HCT116 (cell line): ENCODE results near the gene DAAM2. TPM values are rescaled to one million over a fixed set of nuclear protein-coding genes. Genes with fewer than 3 reads are reported as not detected.

Experiments
- ATAC-seq: fragments of 200-7000 bp; cut with Tn5 transposase; 2 replicates; pipeline ENCODE4 v1.9.1; 2020; ENCODE audit warnings: mild to moderate bottlenecking, moderate library complexity
- BruUV-seq: library from RNA; stranded (reverse); fragments of 400-500 nt; replicated peaks from 2 replicates; lab custom pipeline; 2021; lab: Mats Ljungman, UMichigan
- CTCF ChIA-PET: fragments of 300-600 bp; sonication (Branson Sonifier 250); formaldehyde crosslinking; loops from one replicate; lab custom pipeline; 2021; ENCODE audit warnings: antibody characterized with exemption; lab: Charles Lee
- POLR2A ChIA-PET: fragments of 300-600, 350-600 bp; sonication (Branson Sonifier 250); formaldehyde crosslinking; loops from one replicate; lab custom pipeline; 2021; ENCODE audit warnings: antibody characterized with exemption; lab: Charles Lee
- RAD21 ChIA-PET, 2 experiments: fragments of 300-600 bp; sonication (Branson Sonifier 250); formaldehyde crosslinking; loops; one replicate each; lab custom pipeline; 2023; ENCODE audit warnings: low total read pairs in 2 of 2; ENCODE audit not compliant: uncharacterized antibody in 2 of 2, unreplicated experiment in 2 of 2, low non-redundant PET in 1 of 2; lab: Charles Lee
- DNase-seq: peaks from one replicate; pipeline ENCODE4 v3.0.0-alpha.2; 2010; ENCODE audit warnings: low read depth, low spot score
- H2AFZ ChIP-seq: fragments of 200-600 bp; shearing (Covaris generic), sonication (generic); 2 replicates; pipeline ENCODE4 v1.6.1; 2017; ENCODE audit warnings: low read depth, mixed run types, mixed read lengths, antibody characterized with exemption, low read length; ENCODE audit not compliant: poor library complexity, severe bottlenecking
- H3K27ac ChIP-seq: 2 replicates; pipeline ENCODE4 v1.5.1; 2012; ENCODE audit warnings: low read depth, low read length
- H3K27me3 ChIP-seq: fragments of 200-600 bp; sonication (generic); 2 replicates; pipeline ENCODE4 v1.6.1; 2016; ENCODE audit warnings: mixed run types, low read length, mixed read lengths; ENCODE audit not compliant: insufficient read depth
- H3K36me3 ChIP-seq, 2 experiments: fragments of 200-500 bp in 1 of 2; fragments of 200-600 bp in 1 of 2; sonication (Bioruptor generic) in 1 of 2; sonication (generic) in 1 of 2; 2 replicates each; pipeline versions ENCODE4 v1.5.1 to v1.6.1; 2014 to 2016; ENCODE audit warnings: low read length in 2 of 2, inconsistent platforms in 1 of 2, mixed read lengths in 1 of 2, mixed run types in 1 of 2; ENCODE audit not compliant: insufficient read depth in 2 of 2, control insufficient read depth in 1 of 2
- H3K4me1 ChIP-seq, 2 experiments: fragments of 200-600 bp in 1 of 2; sonication (generic) in 1 of 2; 2 replicates each; pipeline versions ENCODE4 v1.5.1 to v1.6.1; 2012 to 2017; ENCODE audit warnings: low read length in 2 of 2, inconsistent platforms in 1 of 2, mild to moderate bottlenecking in 1 of 2, mixed read lengths in 1 of 2, mixed run types in 1 of 2, moderate library complexity in 1 of 2; ENCODE audit not compliant: insufficient read depth in 2 of 2, control insufficient read depth in 1 of 2
- H3K4me2 ChIP-seq: fragments of 200-600 bp; sonication (generic); 2 replicates; pipeline ENCODE4 v1.6.1; 2017; ENCODE audit warnings: mixed run types, low read length, mixed read lengths
- H3K4me3 ChIP-seq, 2 experiments: fragments of 200-600 bp in 1 of 2; sonication (generic) in 1 of 2; replicated peaks in 1 of 2; 2 replicates each; pipeline ENCODE4 v1.5.1; 2011 to 2016; ENCODE audit warnings: low read length in 2 of 2, control low read depth in 1 of 2, low read depth in 1 of 2, mild to moderate bottlenecking in 1 of 2, mixed read lengths in 1 of 2, mixed run types in 1 of 2
- H3K79me2 ChIP-seq: fragments of 200-600 bp; sonication (generic); 2 replicates; pipeline ENCODE4 v1.6.1; 2017; ENCODE audit warnings: mild to moderate bottlenecking, mixed run types, low read length, moderate library complexity, mixed read lengths; ENCODE audit not compliant: insufficient read depth
- H3K9ac ChIP-seq: fragments of 200-600 bp; sonication (generic); 2 replicates; pipeline ENCODE4 v1.6.1; 2016; ENCODE audit warnings: low read length, mixed read lengths
- H3K9me2 ChIP-seq: fragments of 200-600 bp; sonication (generic), shearing (Covaris generic); 2 replicates; pipeline ENCODE4 v1.6.1; 2017; ENCODE audit warnings: mixed run types, mild to moderate bottlenecking, moderate library complexity; ENCODE audit not compliant: insufficient read depth
- H3K9me3 ChIP-seq, 2 experiments: fragments of 200-500 bp in 1 of 2; fragments of 200-600 bp in 1 of 2; sonication (Bioruptor generic) in 1 of 2; sonication (generic) in 1 of 2; 2 replicates each; pipeline ENCODE4 v1.6.1; 2014 to 2017; ENCODE audit warnings: low read length in 2 of 2, mixed read lengths in 2 of 2, inconsistent platforms in 1 of 2, low read depth in 1 of 2, mild to moderate bottlenecking in 1 of 2, mixed run types in 1 of 2, moderate library complexity in 1 of 2; ENCODE audit not compliant: control insufficient read depth in 1 of 2, insufficient read depth in 1 of 2
- H4K20me1 ChIP-seq: fragments of 200-600 bp; sonication (generic), shearing (Covaris generic); 2 replicates; pipeline ENCODE4 v1.6.1; 2017; ENCODE audit warnings: mixed run types, mild to moderate bottlenecking, moderate library complexity; ENCODE audit not compliant: insufficient read depth
- CEBPB ChIP-seq: IDR thresholded peaks from 2 replicates; pipeline ENCODE4 v1.6.1; 2012; ENCODE audit warnings: low read depth
- EGR1 ChIP-seq: IDR thresholded peaks from 2 replicates; pipeline ENCODE4 v1.6.1; 2012; ENCODE audit warnings: low read depth
- ELF1 ChIP-seq: IDR thresholded peaks from 2 replicates; pipeline ENCODE4 v1.6.1; 2012; ENCODE audit warnings: low read depth, borderline replicate concordance
- EZH2 ChIP-seq: fragments of 200-600 bp; sonication (generic); IDR thresholded peaks from 2 replicates; pipeline ENCODE4 v1.6.1; 2017; ENCODE audit warnings: antibody characterized with exemption, mixed run types
- EZH2phosphoT487 ChIP-seq: fragments of 200-600 bp; IDR thresholded peaks from 2 replicates; pipeline ENCODE4 v1.6.1; 2018; ENCODE audit warnings: antibody characterized with exemption, borderline replicate concordance
- FOSL1 ChIP-seq: IDR thresholded peaks from 2 replicates; pipeline ENCODE4 v1.6.1; 2012; ENCODE audit warnings: low read depth
- JUND ChIP-seq: IDR thresholded peaks from 2 replicates; pipeline ENCODE4 v1.6.1; 2012
- POLR2A ChIP-seq: IDR thresholded peaks from 2 replicates; pipeline ENCODE4 v1.7.0; 2011; ENCODE audit warnings: borderline replicate concordance; ENCODE audit not compliant: insufficient read depth, insufficient read length; ENCODE audit errors: extremely low read depth
- POLR2AphosphoS5 ChIP-seq: IDR thresholded peaks from 2 replicates; pipeline ENCODE4 v1.6.1; 2011; ENCODE audit warnings: mild to moderate bottlenecking, low read depth, low read length, moderate library complexity
- RAD21 ChIP-seq: IDR thresholded peaks from 2 replicates; pipeline ENCODE4 v1.6.1; 2012; ENCODE audit warnings: low read depth, mild to moderate bottlenecking
- SIN3A ChIP-seq: IDR thresholded peaks from 2 replicates; pipeline ENCODE4 v1.6.1; 2012; ENCODE audit warnings: low read depth
- SP1 ChIP-seq: IDR thresholded peaks from 2 replicates; pipeline ENCODE4 v1.6.1; 2012; ENCODE audit warnings: low read depth
- TCF7L2 ChIP-seq: IDR thresholded peaks from 2 replicates; pipeline ENCODE4 v1.7.0; 2011; ENCODE audit warnings: borderline replicate concordance, inconsistent platforms; ENCODE audit not compliant: insufficient read depth, insufficient read length; ENCODE audit errors: extremely low read depth
- YY1 ChIP-seq: IDR thresholded peaks from 2 replicates; pipeline ENCODE4 v1.6.1; 2011; ENCODE audit warnings: low read length, low read depth, moderate library complexity, mild to moderate bottlenecking; ENCODE audit not compliant: insufficient replicate concordance; ENCODE audit errors: extremely low read depth
- ZFX ChIP-seq: fragments of 450-650 bp; IDR thresholded peaks from 2 replicates; pipeline ENCODE4 v1.6.1; 2017
- ZNF274 ChIP-seq: fragments of 200-500 bp; sonication (Bioruptor generic); IDR thresholded peaks from 2 replicates; pipeline ENCODE4 v1.6.1; 2014; ENCODE audit warnings: mild to moderate bottlenecking, low read depth, low read length, inconsistent platforms
- intact Hi-C: fragments of 100-400 bp; cut with micrococcal nuclease; formaldehyde crosslinking; loops from 2 replicates; pipeline ENCODE4 v1.10.0; 2022
- total RNA-seq: library from RNA; stranded (reverse); gene quantifications from one replicate; pipeline ENCODE4 v1.2.1, GENCODE V29; 2021; ENCODE audit not compliant: unreplicated experiment
- TF ChIP-seq, protein P1 (sequence below), 3 experiments: fragments of 200-600 bp in 1 of 3; sonication (generic) in 1 of 3; IDR thresholded peaks in 2 of 3; conservative IDR thresholded peaks in 1 of 3; 2 replicates each; pipeline ENCODE4 v1.5.1; 2012 to 2017; ENCODE audit warnings: low read depth in 2 of 3, low read length in 2 of 3, antibody characterized with exemption in 1 of 3, borderline replicate concordance in 1 of 3, control low read depth in 1 of 3, mild to moderate bottlenecking in 1 of 3, mixed read lengths in 1 of 3, mixed run types in 1 of 3, moderate library complexity in 1 of 3; ENCODE audit not compliant: insufficient read depth in 1 of 3
- TF ChIP-seq, protein P2 (sequence below): IDR thresholded peaks from 2 replicates; pipeline ENCODE4 v1.6.1; 2012
- TF ChIP-seq, protein P3 (sequence below): IDR thresholded peaks from 2 replicates; pipeline ENCODE4 v1.6.1; 2012
- TF ChIP-seq, protein P4 (sequence below): IDR thresholded peaks from 2 replicates; pipeline ENCODE4 v1.6.1; 2012; ENCODE audit warnings: low read depth

Gene DAAM2
- total RNA-seq, 1 experiment from 2014 or later: not detected

DNA sequence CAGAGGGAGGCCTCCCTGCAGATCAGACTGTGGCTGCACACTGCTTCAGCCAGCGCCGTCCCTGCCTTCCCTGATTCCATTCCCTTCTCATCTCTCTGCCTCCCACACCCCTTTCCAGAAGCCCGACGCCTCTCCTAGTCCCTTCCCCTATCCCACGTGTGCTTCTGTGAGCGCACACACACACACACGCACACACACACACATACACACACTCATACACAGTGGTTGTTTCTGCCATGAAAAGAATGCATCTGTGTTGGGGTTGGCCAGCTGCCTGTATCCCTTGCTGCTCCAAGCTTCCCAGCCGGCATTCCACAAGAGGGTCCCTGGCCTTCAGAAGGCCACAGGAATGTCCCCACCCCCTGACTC, 90.3 kb downstream of the DAAM2 start:
- 0 out of 2 replicates have a peak, but pooled peaks cover 4% of the 10 kb centered on the region for H3K27me3 ChIP-seq
- DNase-seq: no peak
- no peak overlapping the region for H3K27ac ChIP-seq
- RAD21 ChIA-PET: no interaction called here
- no peak overlapping the region for H3K4me3 ChIP-seq
- H3K79me2 ChIP-seq: no peaks in the 10 kb centered on the region
- POLR2A ChIA-PET: no interaction called here
- no peaks in the 10 kb centered on the region for H3K9me3 ChIP-seq
- no peaks in the 10 kb centered on the region for H4K20me1 ChIP-seq
- H2AFZ ChIP-seq: no peak overlapping the region
- intact Hi-C loops: no loop called here
- H3K9me2 ChIP-seq: no peaks in the 10 kb centered on the region
- H3K9ac ChIP-seq: no peak overlapping the region
- no peaks in the 10 kb centered on the region for H3K4me1 ChIP-seq
- ATAC-seq: no peak
- H3K4me2 ChIP-seq: no peak overlapping the region
- TF ChIP-seq TCF7L2 (no peak), EGR1 (no peak), POLR2AphosphoS5 (no peak), FOSL1 (no peak), EZH2phosphoT487 (no peak), ZNF274 (no peak), ZFX (no peak), JUND (no peak), SIN3A (no peak), YY1 (no peak), POLR2A (no peak), ELF1 (no peak), RAD21 (no peak), SP1 (no peak), CEBPB (no peak), EZH2 (no peak)
- TF ChIP-seq, protein P1, sequence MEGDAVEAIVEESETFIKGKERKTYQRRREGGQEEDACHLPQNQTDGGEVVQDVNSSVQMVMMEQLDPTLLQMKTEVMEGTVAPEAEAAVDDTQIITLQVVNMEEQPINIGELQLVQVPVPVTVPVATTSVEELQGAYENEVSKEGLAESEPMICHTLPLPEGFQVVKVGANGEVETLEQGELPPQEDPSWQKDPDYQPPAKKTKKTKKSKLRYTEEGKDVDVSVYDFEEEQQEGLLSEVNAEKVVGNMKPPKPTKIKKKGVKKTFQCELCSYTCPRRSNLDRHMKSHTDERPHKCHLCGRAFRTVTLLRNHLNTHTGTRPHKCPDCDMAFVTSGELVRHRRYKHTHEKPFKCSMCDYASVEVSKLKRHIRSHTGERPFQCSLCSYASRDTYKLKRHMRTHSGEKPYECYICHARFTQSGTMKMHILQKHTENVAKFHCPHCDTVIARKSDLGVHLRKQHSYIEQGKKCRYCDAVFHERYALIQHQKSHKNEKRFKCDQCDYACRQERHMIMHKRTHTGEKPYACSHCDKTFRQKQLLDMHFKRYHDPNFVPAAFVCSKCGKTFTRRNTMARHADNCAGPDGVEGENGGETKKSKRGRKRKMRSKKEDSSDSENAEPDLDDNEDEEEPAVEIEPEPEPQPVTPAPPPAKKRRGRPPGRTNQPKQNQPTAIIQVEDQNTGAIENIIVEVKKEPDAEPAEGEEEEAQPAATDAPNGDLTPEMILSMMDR (IDR thresholded peaks at IDR 0.05 in 2 of 3, conservative IDR thresholded peaks at IDR 0.05 in 1 of 3; ENCODE audit: borderline replicate concordance in 1 of 3, insufficient read depth in 1 of 3, low read depth in 2 of 3, low read length in 2 of 3): no peak
- TF ChIP-seq, protein P2, sequence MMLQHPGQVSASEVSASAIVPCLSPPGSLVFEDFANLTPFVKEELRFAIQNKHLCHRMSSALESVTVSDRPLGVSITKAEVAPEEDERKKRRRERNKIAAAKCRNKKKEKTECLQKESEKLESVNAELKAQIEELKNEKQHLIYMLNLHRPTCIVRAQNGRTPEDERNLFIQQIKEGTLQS: no peak
- TF ChIP-seq, protein P3, sequence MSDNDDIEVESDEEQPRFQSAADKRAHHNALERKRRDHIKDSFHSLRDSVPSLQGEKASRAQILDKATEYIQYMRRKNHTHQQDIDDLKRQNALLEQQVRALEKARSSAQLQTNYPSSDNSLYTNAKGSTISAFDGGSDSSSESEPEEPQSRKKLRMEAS: no peak
- TF ChIP-seq, protein P4, sequence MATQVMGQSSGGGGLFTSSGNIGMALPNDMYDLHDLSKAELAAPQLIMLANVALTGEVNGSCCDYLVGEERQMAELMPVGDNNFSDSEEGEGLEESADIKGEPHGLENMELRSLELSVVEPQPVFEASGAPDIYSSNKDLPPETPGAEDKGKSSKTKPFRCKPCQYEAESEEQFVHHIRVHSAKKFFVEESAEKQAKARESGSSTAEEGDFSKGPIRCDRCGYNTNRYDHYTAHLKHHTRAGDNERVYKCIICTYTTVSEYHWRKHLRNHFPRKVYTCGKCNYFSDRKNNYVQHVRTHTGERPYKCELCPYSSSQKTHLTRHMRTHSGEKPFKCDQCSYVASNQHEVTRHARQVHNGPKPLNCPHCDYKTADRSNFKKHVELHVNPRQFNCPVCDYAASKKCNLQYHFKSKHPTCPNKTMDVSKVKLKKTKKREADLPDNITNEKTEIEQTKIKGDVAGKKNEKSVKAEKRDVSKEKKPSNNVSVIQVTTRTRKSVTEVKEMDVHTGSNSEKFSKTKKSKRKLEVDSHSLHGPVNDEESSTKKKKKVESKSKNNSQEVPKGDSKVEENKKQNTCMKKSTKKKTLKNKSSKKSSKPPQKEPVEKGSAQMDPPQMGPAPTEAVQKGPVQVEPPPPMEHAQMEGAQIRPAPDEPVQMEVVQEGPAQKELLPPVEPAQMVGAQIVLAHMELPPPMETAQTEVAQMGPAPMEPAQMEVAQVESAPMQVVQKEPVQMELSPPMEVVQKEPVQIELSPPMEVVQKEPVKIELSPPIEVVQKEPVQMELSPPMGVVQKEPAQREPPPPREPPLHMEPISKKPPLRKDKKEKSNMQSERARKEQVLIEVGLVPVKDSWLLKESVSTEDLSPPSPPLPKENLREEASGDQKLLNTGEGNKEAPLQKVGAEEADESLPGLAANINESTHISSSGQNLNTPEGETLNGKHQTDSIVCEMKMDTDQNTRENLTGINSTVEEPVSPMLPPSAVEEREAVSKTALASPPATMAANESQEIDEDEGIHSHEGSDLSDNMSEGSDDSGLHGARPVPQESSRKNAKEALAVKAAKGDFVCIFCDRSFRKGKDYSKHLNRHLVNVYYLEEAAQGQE: no peak
- TF ChIP-seq, all 23 proteins: peak for 0
- BruUV-seq: no TSS peak
- CTCF ChIA-PET: no interaction called here
- H3K36me3 ChIP-seq: no peaks in the 10 kb centered on the region
